TTC549 (cell line): ENCODE measurements around the gene CDKN2B-AS1.

ENCODE experiments used
- FAIRE-seq: peaks from 2 replicates; lab custom pipeline; 2012; peaks lifted over from hg19 to GRCh38; lab: Jason Lieb, UNC

Gene CDKN2B-AS1

GRCh38 chr9:21982861-21983560 is 11.6 kb upstream of the CDKN2B-AS1 start:
- FAIRE-seq = no peak

- no peak for FAIRE-seq
Observed at GRCh38 chr9:21983561-21983935, 11.0 kb upstream of the CDKN2B-AS1 start.

DNA sequence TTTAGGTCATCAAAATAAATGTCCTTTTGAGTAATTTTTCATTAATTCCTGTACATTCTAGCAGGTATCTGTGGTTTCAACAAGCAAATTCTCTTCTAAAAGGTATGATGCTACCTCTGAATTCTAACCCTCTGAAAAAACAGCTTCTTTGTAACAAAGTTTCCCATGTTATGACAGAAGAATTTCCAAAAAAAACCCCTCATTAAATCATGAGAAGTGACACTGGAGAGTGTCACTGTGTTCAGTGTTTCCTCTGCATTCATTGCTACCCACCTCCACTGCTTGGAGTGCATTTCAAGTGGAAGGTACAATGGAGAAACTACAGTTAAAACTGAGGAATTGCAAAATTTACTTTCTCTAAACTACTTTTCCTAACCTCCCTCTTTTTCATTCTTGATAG is 10.5 kb upstream of the CDKN2B-AS1 start:
- no peak for FAIRE-seq

DNA sequence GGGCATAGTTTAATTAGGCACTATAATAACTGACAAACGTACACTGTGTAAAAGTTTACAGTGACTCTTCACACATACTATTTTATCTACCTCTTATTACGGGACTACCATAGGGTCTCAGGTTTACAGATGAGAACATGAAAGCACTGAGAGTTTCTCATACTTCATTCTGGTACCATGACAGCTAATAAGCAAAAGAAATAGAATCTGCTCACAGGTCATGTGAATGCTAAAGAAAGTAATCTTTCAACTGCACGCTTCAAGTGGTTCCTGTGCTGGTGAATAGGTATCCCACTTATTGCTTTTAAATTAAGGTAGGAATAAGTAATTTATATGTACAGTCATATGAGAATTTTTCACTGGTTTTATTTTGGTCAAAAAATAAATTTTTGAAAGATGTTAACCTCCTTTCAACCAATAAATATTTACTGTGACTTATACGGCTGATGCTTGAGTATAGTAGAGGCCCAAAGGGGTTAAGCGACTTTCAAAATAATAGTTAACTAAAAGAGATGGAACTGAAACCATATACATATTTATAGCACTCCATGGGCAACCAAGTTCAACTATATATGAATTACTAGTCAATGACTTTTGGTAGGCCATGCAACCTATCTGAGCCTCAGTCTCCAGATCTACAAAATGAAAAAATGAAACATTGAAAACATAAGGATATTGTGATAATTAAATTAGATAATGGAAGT is 8.5 kb upstream of the CDKN2B-AS1 start:
- no peak for FAIRE-seq

GRCh38 chr9:21988056-21988990 is 6.3 kb upstream of the CDKN2B-AS1 start:
- peak; percentile 58 for FAIRE-seq

DNA sequence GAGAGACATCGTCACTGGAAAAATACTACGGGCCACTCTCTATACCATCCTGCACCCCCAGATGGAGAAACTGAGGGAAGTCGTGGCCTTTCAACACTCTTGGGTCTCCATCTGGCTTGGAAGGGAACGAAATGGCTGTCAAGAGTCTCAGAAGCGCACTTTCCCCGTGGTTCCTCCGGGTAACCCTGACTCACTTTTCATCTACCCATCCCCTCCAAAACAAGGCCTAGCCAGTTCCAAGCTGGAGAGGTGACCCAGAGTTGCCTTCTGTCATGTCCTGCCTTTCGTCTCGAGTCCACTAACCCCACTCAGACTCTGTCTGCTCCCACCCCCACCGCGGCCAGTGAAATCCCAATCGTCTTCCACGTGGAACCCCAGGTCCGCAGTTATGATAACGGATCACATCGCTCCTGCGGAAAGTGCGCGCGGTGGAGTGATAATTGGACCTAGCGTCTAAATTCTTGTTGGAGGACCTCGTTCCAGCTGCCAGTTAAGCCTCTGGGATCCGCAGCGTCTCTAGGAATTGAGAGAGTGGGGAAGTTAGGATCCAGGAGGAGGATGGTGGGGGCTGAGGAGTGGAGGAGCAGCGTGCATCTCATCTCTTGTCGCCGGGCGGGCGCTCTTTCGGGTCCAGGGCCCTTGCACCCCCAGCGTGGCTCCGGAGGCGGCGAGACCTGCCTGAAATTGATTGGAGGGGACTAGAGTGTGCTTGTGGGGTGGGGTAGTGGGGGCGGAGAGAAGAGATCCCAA is 5.0 kb upstream of the CDKN2B-AS1 start:
- no peak for FAIRE-seq

DNA sequence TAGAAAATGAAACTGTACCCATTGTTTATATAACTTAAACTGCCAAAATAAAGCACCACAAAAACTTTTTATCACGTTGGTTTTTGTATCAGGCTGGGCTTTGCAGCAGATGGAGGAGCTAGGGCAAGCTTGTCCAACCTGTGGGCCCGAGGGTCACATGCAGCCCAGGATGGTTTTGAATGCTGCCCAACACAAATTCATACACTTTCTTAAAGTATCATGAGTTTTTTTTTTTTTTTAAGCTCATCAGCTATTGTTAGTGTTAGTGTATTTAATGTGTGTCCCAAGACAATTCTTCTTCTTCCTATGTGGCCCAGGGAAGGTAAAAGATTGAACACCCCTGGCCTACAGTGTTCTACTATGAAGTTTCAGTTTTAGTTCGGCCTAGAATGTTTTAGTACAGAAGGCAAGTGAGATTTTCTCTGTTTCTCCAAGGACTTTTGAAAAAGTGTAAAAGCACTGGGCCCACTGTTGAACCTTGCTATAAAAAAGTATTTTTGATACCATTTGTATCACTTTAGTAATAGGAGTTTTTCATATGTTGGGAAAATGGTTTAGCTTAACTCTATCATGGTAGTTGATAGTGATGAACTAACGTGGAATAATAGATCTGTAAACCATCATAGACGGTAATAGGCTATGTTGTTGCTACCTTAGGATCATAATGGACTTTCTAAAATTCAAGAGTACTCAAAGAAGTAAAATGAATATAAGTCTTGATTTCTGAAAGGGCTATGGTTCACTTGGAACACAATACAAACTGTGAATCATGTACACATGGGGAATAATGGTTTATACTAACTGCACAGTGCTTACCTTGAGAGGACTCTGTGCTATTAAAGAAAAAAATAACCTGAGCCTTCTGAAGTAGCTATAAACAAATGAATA is 3.3 kb upstream of the CDKN2B-AS1 start:
- no peak for FAIRE-seq

- FAIRE-seq = no peak
Observed at GRCh38 chr9:21993007-21993406, 1.6 kb upstream of the CDKN2B-AS1 start.

GRCh38 chr9:21993893-21994555 is 567 bp upstream of the CDKN2B-AS1 start, which contains the start of gene CDKN2A:
TSS of gene CDKN2A (minus strand) at chr9:21994392.
- FAIRE-seq = no peak

- no peak for FAIRE-seq
Observed at GRCh38 chr9:21995006-21995665, 545 bp downstream of the CDKN2B-AS1 start.

DNA sequence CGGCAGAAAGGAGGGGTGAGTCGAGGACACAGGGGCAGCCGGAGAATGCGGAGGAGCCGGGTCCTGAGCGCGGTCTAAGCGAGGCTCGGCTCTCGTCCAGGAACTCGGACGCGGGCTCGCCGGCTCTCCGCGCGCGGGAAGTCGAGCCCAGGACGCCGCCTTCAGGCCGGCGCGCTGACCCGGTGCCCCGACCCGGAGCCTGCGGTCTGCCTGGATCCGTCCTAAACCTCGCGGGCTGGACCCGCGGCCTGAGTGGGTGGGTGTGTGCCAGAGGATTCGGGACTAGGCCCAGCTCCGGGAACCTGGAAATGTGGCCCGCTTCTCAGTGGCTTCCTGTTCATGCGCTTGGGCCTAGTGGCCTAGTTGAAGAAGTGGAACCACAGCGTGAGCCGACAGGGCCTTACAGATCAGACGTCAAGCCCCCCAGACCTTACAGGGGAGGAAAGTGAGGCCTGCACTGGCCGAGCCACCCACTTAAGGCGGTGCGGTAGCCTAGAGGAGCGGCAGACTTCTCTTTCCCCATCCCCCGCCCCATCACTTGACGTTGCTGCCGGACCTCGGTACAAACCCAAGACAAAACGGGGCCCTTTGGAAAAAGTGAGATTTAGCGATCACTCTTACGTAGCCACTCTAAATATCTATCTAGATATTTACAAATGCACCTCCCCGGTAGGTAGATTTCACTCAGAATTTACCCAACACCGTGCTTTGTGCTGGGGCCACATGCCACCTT is 1.2 kb downstream of the CDKN2B-AS1 start:
- FAIRE-seq = no peak

DNA sequence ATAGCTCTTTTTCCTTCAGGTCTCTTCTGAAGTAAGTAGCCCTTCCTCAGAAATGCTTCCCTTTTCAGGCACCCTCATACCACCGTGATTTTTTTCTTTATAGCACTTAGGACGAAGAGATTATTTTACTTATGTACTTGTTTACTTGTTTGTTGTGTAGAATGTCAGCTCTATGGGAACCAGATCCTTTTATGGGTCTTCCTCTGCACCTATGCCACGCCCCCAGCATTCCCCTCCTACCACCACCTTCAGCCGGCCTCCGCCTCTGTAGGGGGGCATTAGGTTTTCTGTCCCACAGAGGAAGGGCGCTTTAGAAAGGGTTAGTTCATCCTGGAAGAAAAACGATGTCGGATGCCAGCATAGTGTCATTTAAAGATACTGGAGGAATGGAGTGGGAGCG is 1.8 kb downstream of the CDKN2B-AS1 start:
- FAIRE-seq = no peak

DNA sequence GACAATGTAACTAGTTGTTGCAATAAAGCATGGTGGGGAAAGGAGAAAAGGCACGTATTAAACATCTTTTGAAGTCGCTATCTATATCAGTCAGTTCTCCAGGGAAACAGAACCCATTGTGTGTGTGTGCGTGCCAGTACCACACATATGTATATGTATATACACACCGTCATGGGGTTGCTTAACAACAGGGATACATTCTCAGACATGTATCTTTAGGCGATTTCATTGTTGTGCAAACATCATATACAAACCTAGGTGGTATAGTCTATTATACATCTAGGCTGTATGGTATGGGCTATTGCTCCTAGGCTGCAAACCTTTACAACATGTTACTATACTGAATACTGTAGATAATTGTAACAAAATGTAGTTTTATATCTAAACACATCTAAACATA is 2.3 kb downstream of the CDKN2B-AS1 start:
- FAIRE-seq = no peak

GRCh38 chr9:21997480-21997879 is 2.9 kb downstream of the CDKN2B-AS1 start:
- FAIRE-seq = no peak

- no peak for FAIRE-seq
Observed at GRCh38 chr9:21998026-21998425, 3.4 kb downstream of the CDKN2B-AS1 start.

DNA sequence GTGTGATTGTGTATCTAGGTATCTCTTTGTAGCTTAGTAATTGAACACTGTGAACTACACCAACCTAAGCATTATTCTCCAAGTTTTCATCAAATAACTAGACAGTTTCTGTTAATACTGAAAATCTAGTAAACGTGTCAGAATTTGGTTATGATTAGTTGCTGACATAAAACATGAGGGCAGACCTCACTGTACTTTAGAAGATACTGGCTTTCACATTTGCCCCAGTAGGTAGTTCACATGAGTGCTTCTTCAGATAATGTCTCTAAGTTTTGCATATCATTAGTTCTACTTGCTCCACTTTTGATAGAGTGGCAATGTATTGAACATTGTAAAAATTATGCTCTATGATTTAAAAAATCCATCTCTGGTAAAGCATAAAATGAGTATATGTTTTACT is 7.4 kb downstream of the CDKN2B-AS1 start:
- no peak for FAIRE-seq

DNA sequence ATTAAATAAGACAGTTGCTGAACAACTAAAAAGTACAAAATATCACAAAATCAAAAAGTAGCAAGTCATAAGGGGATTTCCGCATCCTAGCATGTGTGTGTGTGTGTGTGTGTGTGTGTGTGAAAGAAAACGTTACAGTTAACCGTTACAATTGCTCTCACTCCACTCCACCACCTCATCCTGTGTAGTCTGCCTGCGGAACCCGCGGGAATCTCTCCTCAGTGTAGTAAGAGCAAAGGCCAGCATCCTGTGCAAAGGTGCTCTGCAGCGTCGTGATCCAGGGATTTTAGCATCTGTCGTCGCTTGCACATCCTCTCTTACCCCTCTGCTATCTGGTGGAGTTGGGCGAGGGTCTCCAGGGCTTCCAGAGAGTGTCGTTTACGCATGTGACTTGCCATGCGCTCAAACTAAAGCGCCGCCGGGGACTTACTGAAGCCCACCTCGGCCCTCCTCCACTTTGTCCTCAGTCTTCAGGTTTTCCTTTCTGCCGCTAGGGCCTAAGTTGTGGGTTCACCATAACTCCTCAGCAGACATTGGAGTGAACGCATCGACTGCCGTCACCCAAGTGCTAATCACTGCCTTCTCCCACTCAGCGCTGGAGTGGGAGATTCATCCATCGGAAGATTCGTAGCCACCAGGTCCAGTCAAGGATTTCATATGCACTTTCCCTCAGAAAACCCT is 10.6 kb downstream of the CDKN2B-AS1 start:
- FAIRE-seq = no peak

- no peak for FAIRE-seq
Observed at GRCh38 chr9:22005702-22006606, 11.4 kb downstream of the CDKN2B-AS1 start.
